Heart left ventricle (tissue), 16 donors: ENCODE results near the gene TDRD10. TPM values are rescaled to one million over a fixed set of nuclear protein-coding genes. Genes with fewer than 3 reads are reported as not detected.

Source experiments
- ATAC-seq, 4 donors: fragments of 200-7000 bp; cut with Tn5 transposase; one replicate each; pipeline ENCODE4 v1.9.1; 2020 to 2022; ENCODE audit warnings: moderate library complexity in 4 of 4, mild to moderate bottlenecking in 3 of 4, moderate number of reproducible peaks in 1 of 4
- DNase-seq, 5 donors: peaks; one replicate each; pipeline ENCODE4 v3.0.0-alpha.2; 2020
- H3K27ac ChIP-seq, 12 donors: fragments of 200-600 bp; sonication (generic) in 4 of 12; one replicate each; pipeline versions ENCODE4 v1.5.0 to v1.8.0; 2016 to 2022; ENCODE audit warnings: mild to moderate bottlenecking in 2 of 12
- H3K27me3 ChIP-seq, 9 donors: fragments of 200-600 bp; sonication (generic) in 2 of 9; one replicate each; pipeline versions ENCODE4 v1.5.1 to v1.8.0; 2016 to 2022; ENCODE audit warnings: mild to moderate bottlenecking in 3 of 9
- H3K36me3 ChIP-seq, 9 donors: fragments of 200-600 bp; sonication (generic) in 2 of 9; one replicate each; pipeline versions ENCODE4 v1.5.0 to v1.8.0; 2018 to 2022; ENCODE audit warnings: mild to moderate bottlenecking in 2 of 9
- H3K4me1 ChIP-seq, 12 donors: fragments of 200-600 bp; sonication (generic) in 4 of 12; one replicate each; pipeline versions ENCODE4 v1.5.0 to v1.8.0; 2016 to 2022; ENCODE audit warnings: mild to moderate bottlenecking in 3 of 12
- H3K4me3 ChIP-seq, 12 donors: fragments of 200-600 bp; sonication (generic) in 4 of 12; one replicate each; pipeline versions ENCODE4 v1.5.0 to v1.8.0; 2017 to 2022; ENCODE audit warnings: mild to moderate bottlenecking in 9 of 12, moderate library complexity in 4 of 12
- H3K9me3 ChIP-seq, 12 donors: fragments of 200-600 bp; sonication (generic) in 4 of 12; one replicate each; pipeline versions ENCODE4 v1.5.0 to v1.8.0; 2016 to 2022; ENCODE audit warnings: mild to moderate bottlenecking in 1 of 12
- POLR2A ChIP-seq, 2 donors: fragments of 450-650 bp; IDR thresholded peaks; one replicate each; pipeline ENCODE4 v1.6.1; 2017; ENCODE audit warnings: antibody characterized with exemption in 2 of 2, mild to moderate bottlenecking in 2 of 2, moderate library complexity in 2 of 2
- WGBS, 4 donors: extraction: QIAGEN DNeasy Blood & Tissue Kit in 2 of 4; methylation state at CpG; one replicate each; pipeline versions ENCODE4 v1.1.5 to v1.1.7; 2013 to 2018; 5-methylcytosine and 5-hydroxymethylcytosine counted together
- intact Hi-C, 10 donors: fragments of 100-400 bp; cut with DNase I; formaldehyde crosslinking; loops; one replicate each; pipeline versions ENCODE4 v1.11.1 to v1.14.2; 2022
- polyA plus RNA-seq, 2 donors: library from polyadenylated mRNA; stranded (reverse); fragments of 200-250 nt; gene quantifications; one replicate each; pipeline ENCODE4 v1.2.3, GENCODE V29; 2013
- total RNA-seq, 9 donors: library from RNA; depleted of rRNA in 2 of 9; stranded (reverse); fragments of >200 nt in 2 of 9; fragmentation: NEBNext Ultra II Directional in 3 of 9; extraction: Animal tissue kit (Norgen Biotek cat#: 25700) in 3 of 9; gene quantifications; one replicate each; pipeline versions ENCODE4 v1.1.0 to v1.2.4, GENCODE V29; 2016 to 2023
- TF ChIP-seq, protein P1 (sequence below), 12 donors: fragments of 200-600 bp; sonication (generic) in 4 of 12; IDR thresholded peaks; one replicate each; pipeline versions ENCODE4 v1.5.0 to v1.8.0; 2018 to 2022; ENCODE audit warnings: antibody characterized with exemption in 12 of 12, mild to moderate bottlenecking in 5 of 12
- donor health status: ischemic (EF 13 %, LVEDD 7.1; RV severe dilation, severe dysfunction).
- donor health status: healthy with polysubstance abuse.
- donor health status: DM: no; HTN: yes; CAD: no.
- donor health status: DM: no; HTN: no; CAD: no.
- donor health status: ischemic (EF 25% LVEDD 6.9; RV normal size, moderate dysfunction).
- donor health status: ischemic (EF 25% LVEDD 5.7; RV mildly dilated, moderate dysfunction).
- donor health status: healthy.
- donor health status: DM: yes; HTN: yes; CAD: no.
- donor health status: ischemic (EF 35%, LVEDD 5.7; RV mildly dilated, moderate dysfunction).
- donor health status: nonischemic (EF 11% LVEDD 7.7; RV severe dilation, severe dysfunction).
- donor health status: DM: yes; HTN: yes; CAD: no.
- donor health status: PGD.
- donor health status: ischemic (EF 29% LVEDD 5.4; RV normal size, mild dysfunction).
- donor health status: nonischemic (EF 23%, LVEDD 6.1; RV moderate dilation, normal function).

The TDRD10 gene
- total and polyA plus RNA-seq, 11 donors = 0.71 to 3.4 (median 1.9) TPM

DNA sequence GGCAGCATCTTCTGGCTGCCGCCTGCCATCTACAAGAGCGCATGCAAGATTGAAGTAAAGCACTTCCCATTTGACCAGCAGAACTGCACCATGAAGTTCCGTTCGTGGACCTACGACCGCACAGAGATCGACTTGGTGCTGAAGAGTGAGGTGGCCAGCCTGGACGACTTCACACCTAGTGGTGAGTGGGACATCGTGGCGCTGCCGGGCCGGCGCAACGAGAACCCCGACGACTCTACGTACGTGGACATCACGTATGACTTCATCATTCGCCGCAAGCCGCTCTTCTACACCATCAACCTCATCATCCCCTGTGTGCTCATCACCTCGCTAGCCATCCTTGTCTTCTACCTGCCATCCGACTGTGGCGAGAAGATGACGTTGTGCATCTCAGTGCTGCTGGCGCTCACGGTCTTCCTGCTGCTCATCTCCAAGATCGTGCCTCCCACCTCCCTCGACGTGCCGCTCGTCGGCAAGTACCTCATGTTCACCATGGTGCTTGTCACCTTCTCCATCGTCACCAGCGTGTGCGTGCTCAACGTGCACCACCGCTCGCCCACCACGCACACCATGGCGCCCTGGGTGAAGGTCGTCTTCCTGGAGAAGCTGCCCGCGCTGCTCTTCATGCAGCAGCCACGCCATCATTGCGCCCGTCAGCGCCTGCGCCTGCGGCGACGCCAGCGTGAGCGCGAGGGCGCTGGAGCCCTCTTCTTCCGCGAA is 69.4 kb downstream of the TDRD10 start:
- Histone ChIP-seq H3K27ac (no peak overlapping the region), H3K36me3 (no peaks in the 10 kb centered on the region), H3K27me3 (peaks cover 0 to 22% (median 0%) of the 10 kb centered on the region in 9 donors), H3K4me3 (no peak overlapping the region), H3K4me1 (peaks cover 0 to 19% (median 7%) of the 10 kb centered on the region in 12 donors), H3K9me3 (no peaks in the 10 kb centered on the region)
- intact Hi-C loops = no loop called here
- DNase-seq (no peak), ATAC-seq (no peak)
- TF ChIP-seq, protein P1, sequence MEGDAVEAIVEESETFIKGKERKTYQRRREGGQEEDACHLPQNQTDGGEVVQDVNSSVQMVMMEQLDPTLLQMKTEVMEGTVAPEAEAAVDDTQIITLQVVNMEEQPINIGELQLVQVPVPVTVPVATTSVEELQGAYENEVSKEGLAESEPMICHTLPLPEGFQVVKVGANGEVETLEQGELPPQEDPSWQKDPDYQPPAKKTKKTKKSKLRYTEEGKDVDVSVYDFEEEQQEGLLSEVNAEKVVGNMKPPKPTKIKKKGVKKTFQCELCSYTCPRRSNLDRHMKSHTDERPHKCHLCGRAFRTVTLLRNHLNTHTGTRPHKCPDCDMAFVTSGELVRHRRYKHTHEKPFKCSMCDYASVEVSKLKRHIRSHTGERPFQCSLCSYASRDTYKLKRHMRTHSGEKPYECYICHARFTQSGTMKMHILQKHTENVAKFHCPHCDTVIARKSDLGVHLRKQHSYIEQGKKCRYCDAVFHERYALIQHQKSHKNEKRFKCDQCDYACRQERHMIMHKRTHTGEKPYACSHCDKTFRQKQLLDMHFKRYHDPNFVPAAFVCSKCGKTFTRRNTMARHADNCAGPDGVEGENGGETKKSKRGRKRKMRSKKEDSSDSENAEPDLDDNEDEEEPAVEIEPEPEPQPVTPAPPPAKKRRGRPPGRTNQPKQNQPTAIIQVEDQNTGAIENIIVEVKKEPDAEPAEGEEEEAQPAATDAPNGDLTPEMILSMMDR (IDR thresholded peaks at IDR 0.05) = no peak
- no peak for TF ChIP-seq POLR2A (IDR thresholded peaks at IDR 0.05)
- 94 to 96% (median 96%) methylated on average over 55 to 59 of the region's 59 CpGs for WGBS, 4 donors

DNA sequence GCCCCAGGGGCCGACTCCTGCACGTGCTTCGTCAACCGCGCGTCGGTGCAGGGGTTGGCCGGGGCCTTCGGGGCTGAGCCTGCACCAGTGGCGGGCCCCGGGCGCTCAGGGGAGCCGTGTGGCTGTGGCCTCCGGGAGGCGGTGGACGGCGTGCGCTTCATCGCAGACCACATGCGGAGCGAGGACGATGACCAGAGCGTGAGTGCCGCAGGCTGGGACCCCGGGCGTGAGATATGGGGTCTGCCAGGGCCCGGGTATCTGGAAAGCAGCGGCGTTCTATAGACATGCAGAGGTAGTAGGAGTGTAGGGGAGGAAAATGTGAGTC is 69.9 kb downstream of the TDRD10 start:
- Histone ChIP-seq H3K4me3 (no peak overlapping the region), H3K4me1 (peaks cover 0 to 20% (median 8%) of the 10 kb centered on the region in 12 donors), H3K9me3 (no peaks in the 10 kb centered on the region), H3K27ac (no peak overlapping the region), H3K36me3 (no peaks in the 10 kb centered on the region), H3K27me3 (peaks cover 0 to 20% (median 0%) of the 10 kb centered on the region in 9 donors)
- WGBS, 4 donors = 90 to 91% (median 91%) methylated on average over 21 to 29 of the region's 29 CpGs
- TF ChIP-seq, protein P1 (IDR thresholded peaks at IDR 0.05) = no peak
- TF ChIP-seq POLR2A (IDR thresholded peaks at IDR 0.05) = no peak
- DNase-seq (no peak), ATAC-seq (no peak)
- intact Hi-C loops = no loop called here

DNA sequence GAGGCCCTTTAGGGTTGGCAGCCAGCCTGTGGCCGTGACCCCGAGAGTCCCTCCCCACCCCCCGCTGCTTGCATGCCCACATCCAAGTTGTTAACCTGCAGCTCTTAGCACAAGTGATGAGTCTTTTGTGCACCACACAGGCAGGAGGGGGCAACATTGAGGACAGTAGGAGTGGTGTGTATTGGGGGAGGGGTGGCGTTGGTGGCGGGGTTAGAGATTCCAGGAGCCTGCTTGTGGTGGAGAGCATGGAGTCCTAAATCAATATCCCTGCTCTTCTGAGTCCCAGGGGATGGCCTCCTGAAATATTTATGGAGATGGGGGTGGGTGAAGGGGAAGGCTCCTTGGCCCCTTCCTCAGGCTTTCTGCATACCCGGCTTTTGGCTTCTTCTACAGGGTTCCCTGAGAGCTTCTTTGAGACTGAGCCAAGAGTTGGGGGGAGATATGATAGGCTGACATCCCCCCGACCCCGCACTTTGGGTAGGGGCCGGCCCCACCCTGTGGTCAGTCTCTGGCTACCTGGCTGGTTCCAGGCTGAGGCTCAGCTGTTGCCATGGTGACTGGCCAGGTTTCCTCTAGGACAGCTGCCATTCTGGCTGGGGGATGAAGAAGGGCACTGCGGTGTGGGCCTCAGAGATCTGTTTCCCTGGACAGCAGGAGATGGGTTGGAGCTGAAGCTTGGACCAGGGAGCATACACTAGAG is 70.6 kb downstream of the TDRD10 start:
- no peaks in the 10 kb centered on the region for H3K9me3 ChIP-seq
- ATAC-seq = no peak
- peaks cover 0 to 24% (median 12%) of the 10 kb centered on the region in 12 donors for H3K4me1 ChIP-seq
- DNase-seq = no peak
- H3K4me3 ChIP-seq = no peak overlapping the region
- no peaks in the 10 kb centered on the region for H3K36me3 ChIP-seq
- H3K27ac ChIP-seq = no peak overlapping the region
- intact Hi-C loops = no loop called here
- peaks cover 0 to 14% (median 0%) of the 10 kb centered on the region in 9 donors for H3K27me3 ChIP-seq
- no peak for TF ChIP-seq POLR2A (IDR thresholded peaks at IDR 0.05)
- TF ChIP-seq, protein P1 (IDR thresholded peaks at IDR 0.05) = no peak
- WGBS, 4 donors = 71 to 79% (median 75%) methylated on average over 2 to 10 of the region's 10 CpGs

DNA sequence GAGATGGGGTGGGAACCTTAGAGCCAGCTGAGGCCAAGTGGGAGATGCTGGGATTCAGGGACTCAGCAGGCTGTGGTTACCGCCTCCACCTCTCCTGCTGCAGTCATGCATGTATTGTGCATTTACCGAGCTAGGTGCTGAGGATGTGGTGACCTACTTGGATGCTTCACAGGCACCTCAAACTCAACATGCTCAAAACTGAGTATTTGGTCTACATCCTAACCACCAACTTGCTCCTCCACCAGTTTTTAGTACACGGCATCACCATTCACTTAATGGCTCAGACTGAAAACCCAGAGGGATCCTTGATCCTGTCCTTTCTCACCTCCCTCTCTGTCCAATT is 71.1 kb downstream of the TDRD10 start:
- Histone ChIP-seq H3K9me3 (no peaks in the 10 kb centered on the region), H3K36me3 (peaks cover 0 to 2% (median under 1%) of the 10 kb centered on the region in 9 donors), H3K4me1 (peaks cover 0 to 24% (median 11%) of the 10 kb centered on the region in 12 donors), H3K27ac (no peak overlapping the region), H3K27me3 (peaks cover 0 to 10% (median 0%) of the 10 kb centered on the region in 9 donors), H3K4me3 (no peak overlapping the region)
- intact Hi-C loops = no loop called here
- no peak for ATAC-seq
- no peak for TF ChIP-seq POLR2A (IDR thresholded peaks at IDR 0.05)
- TF ChIP-seq, protein P1 (IDR thresholded peaks at IDR 0.05) = no peak
- WGBS, 4 donors = 85 to 88% (median 86%) methylated on average over 3 of the region's 3 CpGs
- DNase-seq = no peak
